ENCODE results near the gene STK39.

- no peak for TF ChIP-seq CTCF (IDR thresholded peaks at IDR 0.05; ENCODE audit: borderline replicate concordance, extremely low read depth, low read length, poor library complexity, severe bottlenecking)
- TF ChIP-seq EZH2 (IDR thresholded peaks at IDR 0.05; ENCODE audit: borderline replicate concordance, low read depth, low read length, severe bottlenecking), result no peak
Measured at GRCh38 chr2:168006498-168006897, 240.9 kb downstream of the STK39 start.
